HT1080 (cell line): Measurements from ENCODE around the gene AIF1L. TPM values are rescaled to one million over a fixed set of nuclear protein-coding genes. Genes with fewer than 3 reads are reported as not detected.
"Not testable (repeated sequence)": the region's sequence is repeated elsewhere in the genome, so short reads cannot be mapped to it uniquely, and the experiment has no call there.

ENCODE experiments used
- DNase-seq: peaks from one replicate; pipeline ENCODE4 v3.0.0-alpha.2; 2015; ENCODE audit warnings: low read depth
- total RNA-seq: library from RNA; depleted of rRNA; stranded (reverse); fragments of >200 nt; shearing (Covaris generic); gene quantifications from 2 replicates; pipeline ENCODE4 v1.2.3, GENCODE V29; 2014

AIF1L gene
- total RNA-seq, 1 experiment from 2014 or later = 1.0 TPM

- DNase-seq = no peak
Observed at GRCh38 chr9:131097948-131098278, 1.6 kb downstream of the AIF1L start.

GRCh38 chr9:131098391-131099101, 2.2 kb downstream of the AIF1L start:
- DNase-seq = no peak

GRCh38 chr9:131099102-131099606, 2.8 kb downstream of the AIF1L start:
- DNase-seq = no peak

- DNase-seq = not testable (repeated sequence)
Observed at GRCh38 chr9:131099845-131100244, 3.5 kb downstream of the AIF1L start.

- DNase-seq = no peak
Observed at GRCh38 chr9:131100445-131100844, 4.1 kb downstream of the AIF1L start.

GRCh38 chr9:131101207-131101964, 5.1 kb downstream of the AIF1L start:
- DNase-seq = no peak

- no peak for DNase-seq
Observed at GRCh38 chr9:131103024-131103423, 6.7 kb downstream of the AIF1L start.

GRCh38 chr9:131103535-131103934, 7.2 kb downstream of the AIF1L start:
- DNase-seq = no peak

- no peak for DNase-seq
Observed at GRCh38 chr9:131104016-131104740, 7.8 kb downstream of the AIF1L start.

- DNase-seq = no peak
Observed at GRCh38 chr9:131105952-131106351, 9.6 kb downstream of the AIF1L start.

GRCh38 chr9:131107760-131108159, 11.4 kb downstream of the AIF1L start:
- no peak for DNase-seq

GRCh38 chr9:131111186-131111853, 15.0 kb downstream of the AIF1L start:
- no peak for DNase-seq

- no peak for DNase-seq
Observed at GRCh38 chr9:131111854-131112311, 15.6 kb downstream of the AIF1L start.

GRCh38 chr9:131112374-131113154, 16.2 kb downstream of the AIF1L start:
- no peak for DNase-seq

- no peak for DNase-seq
Observed at GRCh38 chr9:131113655-131114054, 17.3 kb downstream of the AIF1L start.

- no peak for DNase-seq
Observed at GRCh38 chr9:131114084-131114535, 17.8 kb downstream of the AIF1L start.

- DNase-seq = not testable (repeated sequence)
Observed at GRCh38 chr9:131115360-131115742, 19.0 kb downstream of the AIF1L start.

GRCh38 chr9:131116281-131117120, 20.2 kb downstream of the AIF1L start:
- no peak for DNase-seq

- DNase-seq = no peak
Observed at GRCh38 chr9:131117121-131117761, 20.9 kb downstream of the AIF1L start.
